Measurements from ENCODE around the gene TMEM97.
"Not testable (repeated sequence)": the region's sequence is repeated elsewhere in the genome, so short reads cannot be mapped to it uniquely, and the experiment has no call there.

Gene TMEM97

DNA sequence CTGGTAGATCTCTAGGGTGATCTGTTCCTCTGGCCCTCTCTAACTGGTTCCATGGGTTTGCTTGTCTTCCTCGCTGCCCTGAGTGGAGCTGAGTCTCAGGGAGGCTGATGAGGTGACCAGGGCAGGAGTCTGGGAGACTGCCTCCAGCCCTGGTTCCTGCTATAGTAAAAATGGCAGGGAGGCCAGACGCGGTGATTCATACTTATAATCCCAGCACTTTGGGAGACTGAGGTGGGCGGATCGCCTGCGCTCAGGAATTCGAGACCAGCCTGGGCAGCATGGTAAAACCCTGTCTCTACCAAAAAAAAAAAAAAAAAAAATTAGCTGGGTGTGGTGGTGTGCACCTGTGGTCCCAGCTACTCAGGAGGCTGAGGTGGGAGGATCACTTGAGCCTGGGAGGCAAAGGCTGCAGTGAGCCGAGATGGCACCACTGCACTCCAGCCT is 19.8 kb downstream of the TMEM97 start:
- not testable (repeated sequence) for DNase-seq

DNA sequence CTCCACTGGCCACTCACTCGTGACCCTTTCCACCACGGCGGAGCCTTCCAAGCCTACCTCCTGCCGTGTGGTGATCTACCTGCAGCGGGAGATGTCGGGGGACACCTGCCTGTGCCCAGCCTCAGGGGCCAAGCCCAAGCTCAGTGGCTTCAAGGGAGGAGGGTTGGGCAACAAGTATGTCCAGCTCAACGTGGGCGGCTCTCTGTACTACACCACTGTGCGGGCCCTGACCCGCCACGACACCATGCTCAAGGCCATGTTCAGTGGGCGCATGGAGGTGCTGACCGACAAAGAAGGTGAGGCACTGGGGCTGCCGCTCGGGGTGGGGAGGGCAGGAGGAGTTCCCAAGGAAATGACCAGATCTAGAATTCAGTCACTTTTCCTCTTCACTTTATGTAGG is 20.4 kb downstream of the TMEM97 start:
- DNase-seq: no peak

DNA sequence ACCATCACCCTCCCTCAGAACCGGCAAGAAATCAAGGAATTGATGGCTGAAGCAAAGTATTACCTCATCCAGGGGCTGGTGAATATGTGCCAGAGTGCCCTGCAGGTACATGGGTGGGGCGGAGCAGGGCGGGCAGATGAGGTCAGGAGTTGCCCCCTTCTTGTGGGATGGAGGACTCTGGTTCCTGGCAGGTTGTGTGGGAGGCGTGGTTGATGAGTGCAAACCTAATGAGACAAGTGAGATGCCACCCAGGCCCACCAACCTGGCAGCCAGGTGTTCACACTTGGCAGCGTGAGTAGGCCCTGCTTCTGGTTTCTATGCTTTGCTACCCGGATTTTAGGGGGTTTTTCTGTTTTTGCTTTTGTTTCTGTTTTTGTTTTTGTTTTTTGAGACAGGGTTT is 21.4 kb downstream of the TMEM97 start:
- DNase-seq: no peak

DNA sequence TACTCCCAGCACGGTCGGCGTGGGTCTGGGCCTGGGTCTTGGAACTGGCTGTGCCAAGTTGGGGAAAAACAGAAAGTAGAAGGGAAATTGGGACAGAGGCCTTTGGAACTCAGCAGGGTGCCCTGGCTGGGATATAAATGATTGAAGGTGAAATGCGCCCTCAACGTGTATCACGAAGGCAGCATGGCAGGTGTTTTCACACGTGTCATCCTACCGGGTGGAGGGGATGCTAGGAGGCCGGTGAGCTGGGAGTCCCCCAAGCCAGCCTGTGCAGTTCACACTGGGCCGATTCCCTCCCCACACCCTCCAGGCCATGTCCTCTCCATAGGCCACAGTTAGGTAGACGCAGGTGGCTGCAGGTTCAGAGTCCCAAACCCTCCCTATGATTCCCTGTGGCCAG is 22.5 kb downstream of the TMEM97 start:
- DNase-seq: no peak

DNA sequence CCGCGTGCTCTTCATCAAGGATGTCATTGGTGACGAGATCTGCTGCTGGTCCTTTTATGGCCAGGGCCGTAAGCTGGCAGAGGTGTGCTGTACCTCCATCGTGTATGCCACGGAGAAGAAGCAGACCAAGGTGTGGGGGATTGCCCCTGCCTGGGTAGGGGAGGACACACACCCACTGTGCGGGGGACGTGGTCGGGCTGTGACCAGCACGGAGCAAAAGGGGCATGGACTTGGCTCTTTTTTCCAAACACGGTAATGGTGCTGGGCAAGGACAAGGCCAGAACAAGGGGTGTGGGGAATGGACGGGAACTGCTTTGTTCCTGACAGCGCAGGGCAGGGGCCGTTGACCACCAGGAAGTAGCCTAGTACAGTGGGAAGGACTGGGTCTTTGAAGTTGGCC is 23.3 kb downstream of the TMEM97 start:
- no peak for DNase-seq

GRCh38 chr17:28343491-28343932 is 24.5 kb downstream of the TMEM97 start:
- no peak for DNase-seq

DNA sequence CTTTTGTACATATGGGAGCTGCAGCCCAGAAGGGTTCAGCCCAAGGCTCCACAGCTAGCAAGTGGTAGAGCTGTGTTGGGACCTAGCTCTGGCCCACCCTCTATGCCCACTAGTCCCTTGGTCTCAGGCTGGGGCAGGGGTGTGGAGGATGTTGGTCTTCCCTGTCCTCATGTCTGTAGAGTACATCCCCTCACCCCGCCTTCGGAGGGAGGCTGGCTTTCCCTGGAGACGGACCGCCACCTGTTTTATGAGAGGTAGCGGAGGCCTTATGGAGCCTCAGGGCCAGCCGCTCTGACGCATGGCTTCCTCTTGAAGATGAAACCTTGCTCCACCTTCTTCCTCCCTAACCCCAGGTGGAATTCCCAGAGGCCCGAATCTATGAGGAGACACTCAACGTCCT is 25.0 kb downstream of the TMEM97 start:
- no peak for DNase-seq

DNA sequence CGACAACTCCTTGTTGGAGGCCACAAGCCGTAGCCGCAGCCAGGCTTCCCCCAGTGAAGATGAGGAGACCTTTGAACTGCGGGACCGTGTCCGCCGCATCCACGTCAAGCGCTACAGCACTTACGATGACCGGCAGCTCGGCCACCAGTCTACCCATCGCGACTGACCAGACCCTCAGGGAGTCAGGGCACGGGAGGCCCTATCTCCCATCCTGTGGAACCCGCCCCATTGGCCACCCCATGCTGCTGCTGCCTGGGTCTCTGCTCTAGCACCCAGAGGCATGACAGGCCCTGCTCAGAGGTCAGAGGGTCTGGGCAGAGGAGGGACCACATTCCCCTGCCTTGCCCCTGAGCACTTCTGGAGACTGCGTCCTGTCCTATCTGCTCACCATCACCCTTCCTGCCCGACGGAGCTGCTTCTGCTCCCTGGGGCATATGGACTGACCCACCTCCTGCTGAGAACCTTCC is 25.5 kb downstream of the TMEM97 start:
- no peak for DNase-seq

GRCh38 chr17:28345419-28346198 is 26.6 kb downstream of the TMEM97 start:
- DNase-seq: no peak

- no peak for DNase-seq
These were observed 27.2 kb downstream of the TMEM97 start for GRCh38 chr17:28346199-28346580.

GRCh38 chr17:28346746-28347246 is 27.8 kb downstream of the TMEM97 start:
- DNase-seq: no peak

GRCh38 chr17:28347261-28347891 is 28.4 kb downstream of the TMEM97 start:
- DNase-seq: no peak

- no peak for DNase-seq
These were observed 30.0 kb downstream of the TMEM97 start for GRCh38 chr17:28348979-28349378.

DNA sequence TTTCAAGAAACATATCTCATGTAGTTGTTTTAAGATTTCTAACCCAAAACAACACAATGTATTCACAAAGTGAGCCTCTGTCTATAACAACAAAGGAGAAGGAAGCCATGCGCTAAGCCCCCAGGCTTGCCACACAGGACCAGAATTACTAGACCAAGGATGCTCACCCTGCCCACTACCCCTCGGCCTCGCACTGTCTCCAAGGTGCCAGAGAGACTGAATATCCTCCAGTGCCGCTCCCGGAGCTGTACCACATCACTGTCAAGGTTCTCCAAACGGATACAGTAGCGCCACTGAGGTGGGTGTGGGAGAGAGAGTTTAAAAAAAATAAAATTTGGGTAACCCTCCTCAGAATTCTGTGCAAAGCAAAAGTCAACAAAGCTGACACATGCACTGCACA is 31.3 kb downstream of the TMEM97 start:
- no peak for DNase-seq

- DNase-seq: peak; percentile 98
These were observed 38.3 kb downstream of the TMEM97 start, which contains the start of gene POLDIP2 for GRCh38 chr17:28357061-28357900. TSS of gene POLDIP2 (minus strand) at chr17:28357527. CDS start at chr17:28357448, 79 bp downstream.

DNA sequence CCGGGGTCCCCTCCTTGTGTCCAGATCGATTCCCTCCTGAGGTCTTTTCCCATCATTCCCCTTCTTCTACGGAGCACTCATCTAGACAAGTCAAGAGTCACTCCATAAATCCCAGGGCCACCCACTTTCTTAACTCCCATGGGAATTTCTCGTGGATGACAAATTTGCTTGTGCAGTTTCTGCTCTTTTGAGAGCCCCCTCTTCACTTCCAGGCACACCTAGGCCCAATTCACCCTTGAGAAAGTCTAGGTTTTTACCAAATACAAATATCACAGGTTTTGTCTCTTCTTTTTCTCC is 38.8 kb downstream of the TMEM97 start:
- no peak for DNase-seq

DNA sequence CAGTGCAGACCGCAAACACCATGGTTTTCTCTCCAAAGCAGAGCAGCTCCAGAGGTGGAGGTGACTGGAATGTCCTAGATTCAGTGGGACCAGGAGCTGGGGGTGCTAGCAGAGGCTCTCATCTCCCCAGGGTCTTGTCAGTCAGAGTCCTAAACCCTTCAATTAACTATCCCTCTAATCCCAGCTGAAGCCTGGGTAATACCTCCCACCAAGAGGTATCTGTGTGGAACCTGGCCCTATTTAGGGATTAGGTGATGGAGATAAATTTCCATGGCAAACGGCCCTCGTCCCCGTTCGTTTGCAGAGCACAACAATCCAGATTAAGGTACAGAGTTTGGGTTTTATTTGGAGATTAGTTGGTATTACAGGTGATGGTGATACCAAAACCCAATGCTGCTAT is 44.2 kb downstream of the TMEM97 start:
- no peak for DNase-seq

GRCh38 chr17:28363776-28364650 is 45.0 kb downstream of the TMEM97 start:
- DNase-seq: no peak

DNA sequence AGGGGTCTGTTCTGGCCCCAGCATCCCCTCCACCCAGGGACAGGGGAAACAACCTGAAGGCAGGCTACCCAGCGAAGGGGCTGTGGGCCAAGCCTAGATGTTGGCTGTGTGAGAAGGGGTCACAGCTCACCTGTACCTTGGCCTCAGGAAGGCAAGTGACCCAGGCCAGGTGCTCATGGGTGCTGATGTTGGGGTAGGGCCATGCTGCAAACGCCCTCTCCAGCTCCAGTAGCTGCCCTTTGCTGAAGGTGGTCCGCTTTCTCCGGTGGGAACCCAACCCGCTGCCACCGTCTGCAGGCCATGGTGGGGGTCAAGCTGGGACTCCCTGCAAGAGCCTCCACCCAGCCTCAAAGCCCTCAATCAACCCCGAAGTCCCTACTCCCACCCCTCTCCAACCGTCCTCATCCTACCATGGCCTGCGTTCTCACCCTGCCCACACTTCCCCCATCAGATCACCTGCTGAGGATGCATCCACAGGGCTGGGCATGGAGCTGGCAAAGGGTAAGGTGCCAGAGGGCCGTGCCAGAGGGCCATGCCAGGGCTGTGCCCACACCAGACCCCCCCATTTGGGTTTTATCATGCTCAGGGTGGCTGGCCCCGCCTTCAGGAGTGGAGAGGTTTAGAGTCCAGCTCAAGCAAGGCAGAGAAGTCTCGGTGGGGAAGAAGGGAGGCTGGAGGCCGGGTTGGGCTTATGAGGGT is 45.8 kb downstream of the TMEM97 start, which contains the start of gene SEBOX:
Gene SEBOX, minus strand, starts transcription at position 535 of the 699 bp plus-strand sequence. Its CDS starts 48 bp downstream, at position 487.
- no peak for DNase-seq

DNA sequence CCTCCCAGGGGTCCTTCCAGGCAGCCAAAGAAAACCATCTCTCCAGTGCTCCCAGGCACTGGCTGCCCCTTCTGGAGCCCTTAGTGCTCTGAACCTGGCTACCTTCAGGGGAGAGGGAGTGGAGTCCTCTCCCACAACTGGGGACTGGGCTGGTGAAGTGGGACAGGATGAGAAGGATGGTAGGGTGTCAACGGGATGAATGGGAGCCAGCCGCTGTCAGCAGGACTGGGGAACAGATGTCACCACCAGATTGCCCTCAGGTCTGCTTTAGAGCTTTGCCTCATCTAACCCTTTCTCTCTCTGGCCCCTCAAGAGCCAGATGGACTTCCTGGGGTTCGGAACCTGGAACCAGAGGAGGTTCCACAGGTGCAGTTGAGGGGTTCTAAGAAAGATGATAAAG is 46.5 kb downstream of the TMEM97 start:
- no peak for DNase-seq

- no peak for DNase-seq
These were observed 47.6 kb downstream of the TMEM97 start for GRCh38 chr17:28366605-28367004.

Measured in activated CD4-positive, alpha-beta T cell treated with anti-CD3 and anti-CD28 coated beads, Interleukin-2, amount 50 U/mL, for 16 hours (primary cell).